HUES6 (cell line): ENCODE data around the gene ELP2.
"Not testable (repeated sequence)": the region's sequence is repeated elsewhere in the genome, so short reads cannot be mapped to it uniquely, and the experiment has no call there.

Experiments used
- H3K27ac ChIP-seq: 2 replicates; pipeline ENCODE4 v1.7.0; 2013; ENCODE audit warnings: low read depth, mild to moderate bottlenecking, low read length, inconsistent platforms
- H3K27me3 ChIP-seq: 2 replicates; pipeline ENCODE4 v1.6.1; 2013; ENCODE audit warnings: low read length; ENCODE audit not compliant: control insufficient read depth, insufficient read depth
- H3K36me3 ChIP-seq: 2 replicates; pipeline ENCODE4 v1.6.1; 2013; ENCODE audit warnings: low read length; ENCODE audit not compliant: control insufficient read depth, insufficient read depth
- H3K4me1 ChIP-seq: 2 replicates; pipeline ENCODE4 v1.6.1; 2013; ENCODE audit warnings: low read length; ENCODE audit not compliant: control insufficient read depth, insufficient read depth
- H3K4me3 ChIP-seq: 2 replicates; pipeline ENCODE4 v1.5.1; 2013; ENCODE audit warnings: low read depth, low read length
- H3K9ac ChIP-seq: one replicate; pipeline ENCODE4 v1.6.1; 2013; ENCODE audit warnings: mild to moderate bottlenecking, low read length
- H3K9me3 ChIP-seq: 2 replicates; pipeline ENCODE4 v1.6.1; 2013; ENCODE audit warnings: low read depth, low read length; ENCODE audit not compliant: control insufficient read depth, insufficient read depth

ELP2 gene

GRCh38 chr18:36096955-36097354 lies 32.7 kb upstream of the ELP2 start:
- no peak overlapping the region for H3K27ac ChIP-seq
- no peaks in the 10 kb centered on the region for H3K36me3 ChIP-seq
- H3K9me3 ChIP-seq = peaks cover 8% of the 10 kb centered on the region
- no peak overlapping the region for H3K9ac ChIP-seq
- H3K4me3 ChIP-seq = no peak overlapping the region
- H3K27me3 ChIP-seq = no peaks in the 10 kb centered on the region
- no peaks in the 10 kb centered on the region for H3K4me1 ChIP-seq

- Histone ChIP-seq H3K27ac (no peak overlapping the region), H3K27me3 (no peaks in the 10 kb centered on the region), H3K4me3 (no peak overlapping the region), H3K36me3 (no peaks in the 10 kb centered on the region), H3K9ac (no peak overlapping the region), H3K4me1 (no peaks in the 10 kb centered on the region), H3K9me3 (peaks cover 13% of the 10 kb centered on the region)
Observed at GRCh38 chr18:36099311-36099710, 30.4 kb upstream of the ELP2 start.

- no peak overlapping the region for H3K9ac ChIP-seq
- no peak overlapping the region for H3K4me3 ChIP-seq
- no peaks in the 10 kb centered on the region for H3K4me1 ChIP-seq
- H3K9me3 ChIP-seq = peaks cover 13% of the 10 kb centered on the region
- H3K36me3 ChIP-seq = no peaks in the 10 kb centered on the region
- H3K27me3 ChIP-seq = no peaks in the 10 kb centered on the region
- H3K27ac ChIP-seq = no peak overlapping the region
Observed at GRCh38 chr18:36101943-36102342, 27.8 kb upstream of the ELP2 start.

- no peaks in the 10 kb centered on the region for H3K27me3 ChIP-seq
- H3K27ac ChIP-seq = no peak overlapping the region
- no peak overlapping the region for H3K9ac ChIP-seq
- H3K36me3 ChIP-seq = peaks cover 9% of the 10 kb centered on the region
- no peak overlapping the region for H3K4me3 ChIP-seq
- H3K4me1 ChIP-seq = no peaks in the 10 kb centered on the region
- peaks cover 13% of the 10 kb centered on the region for H3K9me3 ChIP-seq
Observed at GRCh38 chr18:36104749-36105148, 24.9 kb upstream of the ELP2 start.

GRCh38 chr18:36107477-36107876 lies 22.2 kb upstream of the ELP2 start:
- Histone ChIP-seq H3K9ac (no peak overlapping the region), H3K27ac (no peak overlapping the region), H3K36me3 (peaks cover 31% of the 10 kb centered on the region)

GRCh38 chr18:36108196-36108595 lies 21.5 kb upstream of the ELP2 start:
- no peaks in the 10 kb centered on the region for H3K27me3 ChIP-seq
- H3K27ac ChIP-seq = no peak overlapping the region
- no peak overlapping the region for H3K9ac ChIP-seq
- H3K9me3 ChIP-seq = no peaks in the 10 kb centered on the region
- H3K4me3 ChIP-seq = no peak overlapping the region
- no peaks in the 10 kb centered on the region for H3K4me1 ChIP-seq
- H3K36me3 ChIP-seq = peaks cover 39% of the 10 kb centered on the region

More at GRCh38 chr18:36107477-36107876, 22.2 kb upstream of the ELP2 start:
- 0 out of 2 replicates have a peak, but pooled peaks cover under 1% of the 10 kb centered on the region for H3K9me3 ChIP-seq
- no peak overlapping the region for H3K4me3 ChIP-seq
- no peaks in the 10 kb centered on the region for H3K4me1 ChIP-seq
- no peaks in the 10 kb centered on the region for H3K27me3 ChIP-seq

- no peak overlapping the region for H3K9ac ChIP-seq
- no peak overlapping the region for H3K27ac ChIP-seq
- H3K4me1 ChIP-seq = no peaks in the 10 kb centered on the region
- H3K4me3 ChIP-seq = no peak overlapping the region
- no peaks in the 10 kb centered on the region for H3K27me3 ChIP-seq
- peaks cover 42% of the 10 kb centered on the region for H3K36me3 ChIP-seq
- no peaks in the 10 kb centered on the region for H3K9me3 ChIP-seq
Observed at GRCh38 chr18:36108601-36109000, 21.1 kb upstream of the ELP2 start.

GRCh38 chr18:36109737-36110136 lies 20.0 kb upstream of the ELP2 start:
- no peak overlapping the region for H3K27ac ChIP-seq
- H3K4me1 ChIP-seq = no peaks in the 10 kb centered on the region
- H3K27me3 ChIP-seq = no peaks in the 10 kb centered on the region
- peaks cover 52% of the 10 kb centered on the region for H3K36me3 ChIP-seq
- no peaks in the 10 kb centered on the region for H3K9me3 ChIP-seq
- no peak overlapping the region for H3K9ac ChIP-seq
- H3K4me3 ChIP-seq = no peak overlapping the region

GRCh38 chr18:36112302-36112701 lies 17.4 kb upstream of the ELP2 start:
- Histone ChIP-seq H3K9ac (no peak overlapping the region), H3K4me1 (no peaks in the 10 kb centered on the region), H3K27ac (no peak overlapping the region), H3K36me3 (peaks cover 73% of the 10 kb centered on the region), H3K4me3 (no peak overlapping the region), H3K27me3 (no peaks in the 10 kb centered on the region), H3K9me3 (no peaks in the 10 kb centered on the region)

GRCh38 chr18:36114251-36114650 lies 15.4 kb upstream of the ELP2 start:
- Histone ChIP-seq H3K9me3 (no peaks in the 10 kb centered on the region), H3K27ac (no peak overlapping the region), H3K27me3 (no peaks in the 10 kb centered on the region), H3K4me1 (no peaks in the 10 kb centered on the region), H3K9ac (no peak overlapping the region), H3K36me3 (peaks cover 84% of the 10 kb centered on the region), H3K4me3 (no peak overlapping the region)

- Histone ChIP-seq H3K9ac (no peak overlapping the region), H3K4me1 (no peaks in the 10 kb centered on the region), H3K27me3 (no peaks in the 10 kb centered on the region), H3K4me3 (no peak overlapping the region), H3K27ac (no peak overlapping the region), H3K36me3 (peaks cover 80% of the 10 kb centered on the region), H3K9me3 (no peaks in the 10 kb centered on the region)
Observed at GRCh38 chr18:36114738-36115137, 15.0 kb upstream of the ELP2 start.

GRCh38 chr18:36116771-36117170 lies 12.9 kb upstream of the ELP2 start:
- H3K27ac ChIP-seq = not testable (repeated sequence)

More at GRCh38 chr18:36116771-36117170, 12.9 kb upstream of the ELP2 start:
- H3K4me3 ChIP-seq, H3K27me3 ChIP-seq, H3K9ac ChIP-seq, H3K4me1 ChIP-seq, H3K9me3 ChIP-seq: not testable (repeated sequence)
- peaks cover 81% of the 10 kb centered on the region for H3K36me3 ChIP-seq
